HCT116 (cell line): ENCODE measurements around the gene OPRL1. TPM values are rescaled to one million over a fixed set of nuclear protein-coding genes. Genes with fewer than 3 reads are reported as not detected.
"Not testable (repeated sequence)": the region's sequence is repeated elsewhere in the genome, so short reads cannot be mapped to it uniquely, and the experiment has no call there.

ENCODE experiments used
- ATAC-seq: fragments of 200-7000 bp; cut with Tn5 transposase; 2 replicates; pipeline ENCODE4 v1.9.1; 2020; ENCODE audit warnings: mild to moderate bottlenecking, moderate library complexity
- BruUV-seq: library from RNA; stranded (reverse); fragments of 400-500 nt; replicated peaks from 2 replicates; lab custom pipeline; 2021; lab: Mats Ljungman, UMichigan
- CTCF ChIA-PET: fragments of 300-600 bp; sonication (Branson Sonifier 250); formaldehyde crosslinking; loops from one replicate; lab custom pipeline; 2021; ENCODE audit warnings: antibody characterized with exemption; lab: Charles Lee
- POLR2A ChIA-PET: fragments of 300-600, 350-600 bp; sonication (Branson Sonifier 250); formaldehyde crosslinking; loops from one replicate; lab custom pipeline; 2021; ENCODE audit warnings: antibody characterized with exemption; lab: Charles Lee
- RAD21 ChIA-PET, 2 experiments: fragments of 300-600 bp; sonication (Branson Sonifier 250); formaldehyde crosslinking; loops; one replicate each; lab custom pipeline; 2023; ENCODE audit warnings: low total read pairs in 2 of 2; ENCODE audit not compliant: uncharacterized antibody in 2 of 2, unreplicated experiment in 2 of 2, low non-redundant PET in 1 of 2; lab: Charles Lee
- DNase-seq: peaks from one replicate; pipeline ENCODE4 v3.0.0-alpha.2; 2010; ENCODE audit warnings: low read depth, low spot score
- H2AFZ ChIP-seq: fragments of 200-600 bp; shearing (Covaris generic), sonication (generic); 2 replicates; pipeline ENCODE4 v1.6.1; 2017; ENCODE audit warnings: low read depth, mixed run types, mixed read lengths, antibody characterized with exemption, low read length; ENCODE audit not compliant: poor library complexity, severe bottlenecking
- H3K27ac ChIP-seq: 2 replicates; pipeline ENCODE4 v1.5.1; 2012; ENCODE audit warnings: low read depth, low read length
- H3K27me3 ChIP-seq: fragments of 200-600 bp; sonication (generic); 2 replicates; pipeline ENCODE4 v1.6.1; 2016; ENCODE audit warnings: mixed run types, low read length, mixed read lengths; ENCODE audit not compliant: insufficient read depth
- H3K36me3 ChIP-seq, 2 experiments: fragments of 200-500 bp in 1 of 2; fragments of 200-600 bp in 1 of 2; sonication (Bioruptor generic) in 1 of 2; sonication (generic) in 1 of 2; 2 replicates each; pipeline versions ENCODE4 v1.5.1 to v1.6.1; 2014 to 2016; ENCODE audit warnings: low read length in 2 of 2, inconsistent platforms in 1 of 2, mixed read lengths in 1 of 2, mixed run types in 1 of 2; ENCODE audit not compliant: insufficient read depth in 2 of 2, control insufficient read depth in 1 of 2
- H3K4me1 ChIP-seq, 2 experiments: fragments of 200-600 bp in 1 of 2; sonication (generic) in 1 of 2; 2 replicates each; pipeline versions ENCODE4 v1.5.1 to v1.6.1; 2012 to 2017; ENCODE audit warnings: low read length in 2 of 2, inconsistent platforms in 1 of 2, mild to moderate bottlenecking in 1 of 2, mixed read lengths in 1 of 2, mixed run types in 1 of 2, moderate library complexity in 1 of 2; ENCODE audit not compliant: insufficient read depth in 2 of 2, control insufficient read depth in 1 of 2
- H3K4me2 ChIP-seq: fragments of 200-600 bp; sonication (generic); 2 replicates; pipeline ENCODE4 v1.6.1; 2017; ENCODE audit warnings: mixed run types, low read length, mixed read lengths
- H3K4me3 ChIP-seq, 2 experiments: fragments of 200-600 bp in 1 of 2; sonication (generic) in 1 of 2; replicated peaks in 1 of 2; 2 replicates each; pipeline ENCODE4 v1.5.1; 2011 to 2016; ENCODE audit warnings: low read length in 2 of 2, control low read depth in 1 of 2, low read depth in 1 of 2, mild to moderate bottlenecking in 1 of 2, mixed read lengths in 1 of 2, mixed run types in 1 of 2
- H3K79me2 ChIP-seq: fragments of 200-600 bp; sonication (generic); 2 replicates; pipeline ENCODE4 v1.6.1; 2017; ENCODE audit warnings: mild to moderate bottlenecking, mixed run types, low read length, moderate library complexity, mixed read lengths; ENCODE audit not compliant: insufficient read depth
- H3K9ac ChIP-seq: fragments of 200-600 bp; sonication (generic); 2 replicates; pipeline ENCODE4 v1.6.1; 2016; ENCODE audit warnings: low read length, mixed read lengths
- H3K9me2 ChIP-seq: fragments of 200-600 bp; sonication (generic), shearing (Covaris generic); 2 replicates; pipeline ENCODE4 v1.6.1; 2017; ENCODE audit warnings: mixed run types, mild to moderate bottlenecking, moderate library complexity; ENCODE audit not compliant: insufficient read depth
- H3K9me3 ChIP-seq, 2 experiments: fragments of 200-500 bp in 1 of 2; fragments of 200-600 bp in 1 of 2; sonication (Bioruptor generic) in 1 of 2; sonication (generic) in 1 of 2; 2 replicates each; pipeline ENCODE4 v1.6.1; 2014 to 2017; ENCODE audit warnings: low read length in 2 of 2, mixed read lengths in 2 of 2, inconsistent platforms in 1 of 2, low read depth in 1 of 2, mild to moderate bottlenecking in 1 of 2, mixed run types in 1 of 2, moderate library complexity in 1 of 2; ENCODE audit not compliant: control insufficient read depth in 1 of 2, insufficient read depth in 1 of 2
- H4K20me1 ChIP-seq: fragments of 200-600 bp; sonication (generic), shearing (Covaris generic); 2 replicates; pipeline ENCODE4 v1.6.1; 2017; ENCODE audit warnings: mixed run types, mild to moderate bottlenecking, moderate library complexity; ENCODE audit not compliant: insufficient read depth
- POLR2AphosphoS5 ChIP-seq: IDR thresholded peaks from 2 replicates; pipeline ENCODE4 v1.6.1; 2011; ENCODE audit warnings: mild to moderate bottlenecking, low read depth, low read length, moderate library complexity
- TCF7L2 ChIP-seq: IDR thresholded peaks from 2 replicates; pipeline ENCODE4 v1.7.0; 2011; ENCODE audit warnings: borderline replicate concordance, inconsistent platforms; ENCODE audit not compliant: insufficient read depth, insufficient read length; ENCODE audit errors: extremely low read depth
- intact Hi-C: fragments of 100-400 bp; cut with micrococcal nuclease; formaldehyde crosslinking; loops from 2 replicates; pipeline ENCODE4 v1.10.0; 2022
- total RNA-seq: library from RNA; stranded (reverse); gene quantifications from one replicate; pipeline ENCODE4 v1.2.1, GENCODE V29; 2021; ENCODE audit not compliant: unreplicated experiment
- TF ChIP-seq, protein P1 (sequence below), 3 experiments: fragments of 200-600 bp in 1 of 3; sonication (generic) in 1 of 3; IDR thresholded peaks in 2 of 3; conservative IDR thresholded peaks in 1 of 3; 2 replicates each; pipeline ENCODE4 v1.5.1; 2012 to 2017; ENCODE audit warnings: low read depth in 2 of 3, low read length in 2 of 3, antibody characterized with exemption in 1 of 3, borderline replicate concordance in 1 of 3, control low read depth in 1 of 3, mild to moderate bottlenecking in 1 of 3, mixed read lengths in 1 of 3, mixed run types in 1 of 3, moderate library complexity in 1 of 3; ENCODE audit not compliant: insufficient read depth in 1 of 3
- TF ChIP-seq, protein P2 (sequence below): IDR thresholded peaks from 2 replicates; pipeline ENCODE4 v1.6.1; 2012; ENCODE audit warnings: low read depth

The OPRL1 gene
- total RNA-seq, 1 experiment from 2014 or later, result 1.6 TPM

DNA sequence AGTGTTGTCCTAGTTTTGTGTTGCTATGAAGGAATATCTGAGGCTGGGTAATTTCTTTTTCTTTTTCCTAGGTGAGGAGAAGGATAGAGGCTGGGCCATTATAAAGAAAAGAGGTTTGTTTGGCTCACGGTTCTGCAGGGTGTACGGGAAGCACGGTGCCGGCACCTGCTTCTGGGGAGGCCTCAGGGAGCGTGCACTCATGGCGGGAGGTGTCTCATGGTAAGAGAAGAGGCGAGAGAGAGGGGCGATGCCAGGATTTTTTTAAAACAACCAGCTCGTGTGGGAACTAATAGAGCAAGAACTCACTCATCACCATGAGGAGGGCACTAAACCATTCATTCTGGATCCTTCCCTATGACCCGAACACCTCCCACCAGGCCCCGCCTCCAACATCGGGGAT lies 41.7 kb downstream of the OPRL1 start:
- ChIA-PET CTCF (interaction anchor here (1.3 to 1.7 kb wide), 2 partner anchors 19 to 38 kb away, joined by 5 to 6 read pairs; no protein-coding TSS in a partner anchor), POLR2A (interaction anchor here (0.7 kb wide), 1 partner anchor 491 kb away, joined by 3 read pairs; no protein-coding TSS in a partner anchor), RAD21 (interaction anchor here in 1 of 2 experiments (1.0 kb wide), 1 partner anchor 38 kb away, joined by 3 read pairs; no protein-coding TSS in a partner anchor)
- no peak overlapping the region for H3K9ac ChIP-seq
- no peaks in the 10 kb centered on the region for H3K9me2 ChIP-seq
- H4K20me1 ChIP-seq, result no peaks in the 10 kb centered on the region
- no peak for DNase-seq
- H3K9me3 ChIP-seq, result no peaks in the 10 kb centered on the region
- H3K4me2 ChIP-seq, result no peak overlapping the region
- H3K27me3 ChIP-seq, result no peaks in the 10 kb centered on the region
- no peak overlapping the region for H2AFZ ChIP-seq
- no peak overlapping the region for H3K4me3 ChIP-seq
- TF ChIP-seq TCF7L2 (no peak), POLR2AphosphoS5 (no peak)
- TF ChIP-seq, protein P1, sequence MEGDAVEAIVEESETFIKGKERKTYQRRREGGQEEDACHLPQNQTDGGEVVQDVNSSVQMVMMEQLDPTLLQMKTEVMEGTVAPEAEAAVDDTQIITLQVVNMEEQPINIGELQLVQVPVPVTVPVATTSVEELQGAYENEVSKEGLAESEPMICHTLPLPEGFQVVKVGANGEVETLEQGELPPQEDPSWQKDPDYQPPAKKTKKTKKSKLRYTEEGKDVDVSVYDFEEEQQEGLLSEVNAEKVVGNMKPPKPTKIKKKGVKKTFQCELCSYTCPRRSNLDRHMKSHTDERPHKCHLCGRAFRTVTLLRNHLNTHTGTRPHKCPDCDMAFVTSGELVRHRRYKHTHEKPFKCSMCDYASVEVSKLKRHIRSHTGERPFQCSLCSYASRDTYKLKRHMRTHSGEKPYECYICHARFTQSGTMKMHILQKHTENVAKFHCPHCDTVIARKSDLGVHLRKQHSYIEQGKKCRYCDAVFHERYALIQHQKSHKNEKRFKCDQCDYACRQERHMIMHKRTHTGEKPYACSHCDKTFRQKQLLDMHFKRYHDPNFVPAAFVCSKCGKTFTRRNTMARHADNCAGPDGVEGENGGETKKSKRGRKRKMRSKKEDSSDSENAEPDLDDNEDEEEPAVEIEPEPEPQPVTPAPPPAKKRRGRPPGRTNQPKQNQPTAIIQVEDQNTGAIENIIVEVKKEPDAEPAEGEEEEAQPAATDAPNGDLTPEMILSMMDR (IDR thresholded peaks at IDR 0.05 in 2 of 3, conservative IDR thresholded peaks at IDR 0.05 in 1 of 3; ENCODE audit: borderline replicate concordance in 1 of 3, insufficient read depth in 1 of 3, low read depth in 2 of 3, low read length in 2 of 3), result no peak
- TF ChIP-seq, protein P2, sequence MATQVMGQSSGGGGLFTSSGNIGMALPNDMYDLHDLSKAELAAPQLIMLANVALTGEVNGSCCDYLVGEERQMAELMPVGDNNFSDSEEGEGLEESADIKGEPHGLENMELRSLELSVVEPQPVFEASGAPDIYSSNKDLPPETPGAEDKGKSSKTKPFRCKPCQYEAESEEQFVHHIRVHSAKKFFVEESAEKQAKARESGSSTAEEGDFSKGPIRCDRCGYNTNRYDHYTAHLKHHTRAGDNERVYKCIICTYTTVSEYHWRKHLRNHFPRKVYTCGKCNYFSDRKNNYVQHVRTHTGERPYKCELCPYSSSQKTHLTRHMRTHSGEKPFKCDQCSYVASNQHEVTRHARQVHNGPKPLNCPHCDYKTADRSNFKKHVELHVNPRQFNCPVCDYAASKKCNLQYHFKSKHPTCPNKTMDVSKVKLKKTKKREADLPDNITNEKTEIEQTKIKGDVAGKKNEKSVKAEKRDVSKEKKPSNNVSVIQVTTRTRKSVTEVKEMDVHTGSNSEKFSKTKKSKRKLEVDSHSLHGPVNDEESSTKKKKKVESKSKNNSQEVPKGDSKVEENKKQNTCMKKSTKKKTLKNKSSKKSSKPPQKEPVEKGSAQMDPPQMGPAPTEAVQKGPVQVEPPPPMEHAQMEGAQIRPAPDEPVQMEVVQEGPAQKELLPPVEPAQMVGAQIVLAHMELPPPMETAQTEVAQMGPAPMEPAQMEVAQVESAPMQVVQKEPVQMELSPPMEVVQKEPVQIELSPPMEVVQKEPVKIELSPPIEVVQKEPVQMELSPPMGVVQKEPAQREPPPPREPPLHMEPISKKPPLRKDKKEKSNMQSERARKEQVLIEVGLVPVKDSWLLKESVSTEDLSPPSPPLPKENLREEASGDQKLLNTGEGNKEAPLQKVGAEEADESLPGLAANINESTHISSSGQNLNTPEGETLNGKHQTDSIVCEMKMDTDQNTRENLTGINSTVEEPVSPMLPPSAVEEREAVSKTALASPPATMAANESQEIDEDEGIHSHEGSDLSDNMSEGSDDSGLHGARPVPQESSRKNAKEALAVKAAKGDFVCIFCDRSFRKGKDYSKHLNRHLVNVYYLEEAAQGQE, result no peak
- no peak overlapping the region for H3K27ac ChIP-seq
- no peaks in the 10 kb centered on the region for H3K36me3 ChIP-seq
- ATAC-seq, result no peak
- peaks cover 0 to 8% of the 10 kb centered on the region in 2 experiments; a peak in 2 of 4 replicates for H3K4me1 ChIP-seq
- no TSS peak for BruUV-seq
- H3K79me2 ChIP-seq, result no peaks in the 10 kb centered on the region
- intact Hi-C loops, result loop anchor here (2.0 kb wide), 1 partner anchor 141 kb away; the partner anchor contains the start of gene PRPF6

DNA sequence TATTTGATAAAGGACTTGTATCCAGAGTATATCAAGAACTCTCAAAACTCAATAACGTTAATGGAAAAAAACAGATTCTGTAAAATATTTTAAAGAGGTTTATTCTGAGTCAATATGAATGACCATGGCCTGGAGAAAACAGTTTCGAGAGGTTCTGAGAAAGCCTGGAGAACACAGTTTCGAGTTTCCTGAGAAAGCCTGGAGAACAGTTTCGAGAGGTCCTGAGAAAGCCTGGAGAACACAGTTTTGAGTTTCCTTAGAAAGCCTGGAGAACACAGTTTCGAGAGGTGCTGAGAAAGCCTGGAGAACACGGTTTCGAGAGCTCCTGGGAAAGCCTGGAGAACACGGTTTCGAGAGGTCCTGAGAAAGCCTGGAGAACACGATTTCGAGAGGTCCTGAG lies 43.0 kb downstream of the OPRL1 start:
- POLR2A ChIA-PET, result interaction anchor here (0.7 kb wide), 1 partner anchor 36 kb away, joined by 4 read pairs; no protein-coding TSS in a partner anchor
- BruUV-seq, RAD21 ChIA-PET, H3K79me2 ChIP-seq, H3K4me2 ChIP-seq, H3K4me3 ChIP-seq, H3K27ac ChIP-seq, H3K4me1 ChIP-seq, H3K9me3 ChIP-seq, H3K9ac ChIP-seq, H3K27me3 ChIP-seq, DNase-seq, intact Hi-C loops, ATAC-seq, H2AFZ ChIP-seq, H3K9me2 ChIP-seq, H3K36me3 ChIP-seq, H4K20me1 ChIP-seq: not testable (repeated sequence)
- CTCF ChIA-PET, result interaction anchor here (1.1 to 1.7 kb wide), 2 partner anchors 21 to 585 kb away, joined by 3 to 6 read pairs; partner anchors contain the start of gene PTK6

DNA sequence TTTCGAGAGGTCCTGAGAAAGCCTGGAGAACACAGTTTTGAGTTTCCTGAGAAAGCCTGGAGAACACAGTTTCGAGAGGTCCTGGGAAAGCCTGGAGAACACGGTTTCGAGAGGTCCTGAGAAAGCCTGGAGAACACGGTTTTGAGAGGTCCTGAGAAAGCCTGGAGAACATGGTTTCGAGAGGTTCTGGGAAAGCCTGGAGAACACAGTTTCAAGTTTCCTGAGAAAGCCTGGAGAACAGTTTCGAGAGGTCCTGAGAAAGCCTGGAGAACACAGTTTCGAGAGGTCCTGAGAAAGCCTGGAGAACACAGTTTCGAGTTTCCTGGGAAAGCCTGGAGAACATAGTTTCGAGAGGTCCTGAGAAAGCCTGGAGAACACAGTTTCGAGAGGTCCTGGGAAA lies 43.6 kb downstream of the OPRL1 start:
- ATAC-seq, H3K9ac ChIP-seq, intact Hi-C loops, H4K20me1 ChIP-seq, H3K4me1 ChIP-seq, BruUV-seq, H3K27me3 ChIP-seq, DNase-seq, H3K9me3 ChIP-seq, H3K4me3 ChIP-seq, RAD21 ChIA-PET, H3K27ac ChIP-seq, H3K9me2 ChIP-seq, H3K4me2 ChIP-seq, H2AFZ ChIP-seq, H3K36me3 ChIP-seq, H3K79me2 ChIP-seq, CTCF ChIA-PET: not testable (repeated sequence)
- POLR2A ChIA-PET, result interaction anchor here (0.7 kb wide), 1 partner anchor 36 kb away, joined by 4 read pairs; no protein-coding TSS in a partner anchor
